GM23248 (cell line): Measurements from ENCODE around the gene TEX19.

Source experiments
- EZH2 ChIP-seq: fragments of 200-600 bp; sonication (generic); IDR thresholded peaks from 2 replicates; pipeline ENCODE4 v1.6.1; 2018; ENCODE audit warnings: antibody characterized with exemption, mild to moderate bottlenecking; ENCODE audit not compliant: insufficient read depth, poor library complexity, severe bottlenecking
- EZH2phosphoT487 ChIP-seq: fragments of 200-600 bp; sonication (generic); IDR thresholded peaks from 2 replicates; pipeline ENCODE4 v1.6.1; 2018; ENCODE audit warnings: antibody characterized with exemption, moderate library complexity, mild to moderate bottlenecking, low read depth; ENCODE audit not compliant: insufficient read depth

DNA sequence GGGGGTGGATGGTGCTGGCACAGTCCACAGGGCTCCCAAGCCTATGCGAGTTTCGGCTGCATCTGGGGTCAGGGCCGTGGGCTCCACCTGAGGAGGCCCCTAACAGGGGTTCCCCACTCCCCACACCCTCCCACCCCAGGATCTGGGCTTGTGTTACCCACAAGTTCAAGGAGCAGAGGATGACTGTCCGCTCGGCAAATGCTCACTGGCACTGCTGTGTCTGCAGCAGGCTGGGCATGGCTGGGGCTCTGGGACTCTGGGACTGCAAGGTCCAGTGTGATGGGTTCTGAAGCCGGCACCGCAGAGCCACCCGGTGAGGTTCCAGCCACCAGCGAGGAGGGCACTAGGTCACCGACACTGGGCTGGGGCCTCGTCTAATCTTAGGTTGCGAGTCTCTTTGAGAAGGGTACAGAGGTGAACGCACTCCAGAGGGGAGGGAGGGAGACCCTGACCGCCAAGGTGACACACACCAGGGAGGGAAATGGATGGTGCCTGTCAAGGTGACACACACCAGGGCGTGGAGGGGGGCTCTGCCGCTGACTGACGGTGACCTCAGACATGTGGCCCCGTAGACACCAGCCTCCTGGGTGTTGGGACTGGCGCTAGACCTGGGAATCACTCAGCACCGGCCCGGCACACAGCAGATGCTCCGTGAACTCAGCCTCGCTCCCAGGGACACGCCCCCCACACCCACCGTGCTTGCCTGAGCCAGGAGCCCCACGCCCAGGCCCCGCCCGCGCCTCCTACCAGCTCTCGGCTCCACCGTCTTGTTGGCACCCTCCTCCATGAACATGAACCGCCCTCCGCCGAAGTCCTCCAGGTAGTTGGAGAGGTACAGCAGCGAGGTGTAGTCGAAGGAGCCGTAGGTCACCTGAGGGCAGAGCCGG, 38.6 kb downstream of the TEX19 start:
- TF ChIP-seq EZH2phosphoT487 (no peak), EZH2 (no peak)
